Right atrium auricular region (tissue), 2 donors: ENCODE measurements around the gene OR11H12. TPM values are rescaled to one million over a fixed set of nuclear protein-coding genes. Genes with fewer than 3 reads are reported as not detected.
"Not testable (repeated sequence)": the region's sequence is repeated elsewhere in the genome, so short reads cannot be mapped to it uniquely, and the experiment has no call there.

Experiments used
- DNase-seq: peaks from one replicate; pipeline ENCODE4 v3.0.0-alpha.2; 2019; ENCODE audit warnings: low spot score
- H3K27ac ChIP-seq, 2 donors: fragments of 200-600 bp; sonication (generic); 1 replicate in 1 of 2; 2 replicates in 1 of 2; pipeline ENCODE4 v1.5.1; 2016 to 2019
- H3K27me3 ChIP-seq, 2 donors: fragments of 200-600 bp; sonication (generic); one replicate each; pipeline versions ENCODE4 v1.5.1 to v1.6.0; 2017 to 2019
- H3K36me3 ChIP-seq: fragments of 200-600 bp; sonication (generic); one replicate; pipeline ENCODE4 v1.5.1; 2016
- H3K4me1 ChIP-seq, 2 donors: fragments of 200-600 bp; sonication (generic); one replicate each; pipeline versions ENCODE4 v1.5.1 to v1.6.0; 2017 to 2019
- H3K4me3 ChIP-seq, 2 donors: fragments of 200-600 bp; sonication (generic); 1 replicate in 1 of 2; 2 replicates in 1 of 2; pipeline ENCODE4 v1.5.1; 2017 to 2019; ENCODE audit warnings: mild to moderate bottlenecking in 1 of 2, moderate library complexity in 1 of 2
- H3K9me3 ChIP-seq, 2 donors: fragments of 200-600 bp; sonication (generic); one replicate each; pipeline ENCODE4 v1.5.1; 2019
- total RNA-seq, 2 donors: library from RNA; depleted of rRNA; stranded (reverse); fragments of >200 nt; gene quantifications; one replicate each; pipeline ENCODE4 v1.1.0, GENCODE V29; 2016

The OR11H12 gene
- not detected for total RNA-seq

GRCh38 chr14:18600817-18601216 is at the start of gene OR11H12:
Gene OR11H12 (plus strand): TSS chr14:18601117. CDS start chr14:18601117, 0 bp downstream.
- not testable (repeated sequence) for H3K27ac ChIP-seq, DNase-seq, H3K4me3 ChIP-seq, H3K36me3 ChIP-seq, H3K4me1 ChIP-seq, H3K9me3 ChIP-seq, H3K27me3 ChIP-seq

GRCh38 chr14:18582908-18583307 is 18.0 kb upstream of the OR11H12 start:
- not testable (repeated sequence) for H3K4me3 ChIP-seq, H3K27me3 ChIP-seq, H3K9me3 ChIP-seq, H3K4me1 ChIP-seq, H3K27ac ChIP-seq, H3K36me3 ChIP-seq, DNase-seq

GRCh38 chr14:18626610-18627213 is 25.8 kb downstream of the OR11H12 start:
- not testable (repeated sequence) for DNase-seq, H3K27ac ChIP-seq, H3K4me3 ChIP-seq, H3K9me3 ChIP-seq, H3K4me1 ChIP-seq, H3K36me3 ChIP-seq, H3K27me3 ChIP-seq

DNA sequence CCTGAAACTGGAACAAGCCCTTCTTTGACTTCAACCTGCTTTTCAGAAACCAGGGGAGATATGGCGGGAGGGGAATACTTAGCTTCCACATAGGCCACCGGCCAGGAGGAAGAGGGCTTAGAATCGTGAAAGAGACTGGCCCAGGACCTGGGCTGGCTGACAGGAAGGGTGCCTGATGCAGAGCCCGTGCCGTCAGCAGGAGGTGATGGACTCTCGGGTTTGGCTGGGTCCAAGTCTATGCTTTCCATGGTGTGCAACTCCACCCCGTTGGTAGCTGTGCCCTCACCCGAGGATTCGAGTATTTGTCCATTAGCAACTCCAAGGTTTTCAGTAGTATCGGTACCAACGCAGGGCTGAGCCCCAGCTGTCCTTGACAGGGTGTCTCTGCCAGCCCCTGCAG is 35.1 kb downstream of the OR11H12 start:
- H3K4me1 ChIP-seq, H3K4me3 ChIP-seq, H3K27ac ChIP-seq, H3K9me3 ChIP-seq, DNase-seq, H3K36me3 ChIP-seq, H3K27me3 ChIP-seq: not testable (repeated sequence)

DNA sequence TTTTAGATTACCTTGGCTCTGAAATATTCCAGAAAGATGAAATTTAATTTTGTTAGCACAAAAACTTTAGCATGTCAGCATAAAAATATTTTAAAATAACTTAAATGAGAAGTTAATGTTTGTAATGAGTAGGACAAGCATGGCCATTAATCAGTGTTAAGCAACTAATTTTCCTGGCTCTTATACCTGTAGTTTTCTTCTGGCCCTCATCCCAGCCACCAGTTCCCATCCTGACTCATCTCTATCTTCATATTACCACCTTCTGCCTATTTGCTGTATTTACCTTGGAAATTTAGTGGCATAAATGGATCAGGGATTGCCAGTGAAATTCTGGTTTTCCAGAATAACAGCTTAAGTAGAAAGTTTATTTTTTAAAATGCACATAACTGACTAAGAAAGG is 37.1 kb downstream of the OR11H12 start:
- H3K27ac ChIP-seq, H3K27me3 ChIP-seq, H3K9me3 ChIP-seq, H3K36me3 ChIP-seq, H3K4me1 ChIP-seq, DNase-seq, H3K4me3 ChIP-seq: not testable (repeated sequence)

GRCh38 chr14:18638785-18639184 is 37.9 kb downstream of the OR11H12 start:
- not testable (repeated sequence) for DNase-seq, H3K27ac ChIP-seq, H3K36me3 ChIP-seq, H3K9me3 ChIP-seq, H3K4me3 ChIP-seq, H3K4me1 ChIP-seq, H3K27me3 ChIP-seq

GRCh38 chr14:18646075-18646730 is 45.3 kb downstream of the OR11H12 start:
- not testable (repeated sequence) for H3K27ac ChIP-seq, H3K4me1 ChIP-seq, H3K9me3 ChIP-seq, DNase-seq, H3K4me3 ChIP-seq, H3K27me3 ChIP-seq, H3K36me3 ChIP-seq
